ENCODE measurements around the gene OR4K17.
"Not testable (repeated sequence)": the region's sequence is repeated elsewhere in the genome, so short reads cannot be mapped to it uniquely, and the experiment has no call there.

OR4K17 gene, protein sequence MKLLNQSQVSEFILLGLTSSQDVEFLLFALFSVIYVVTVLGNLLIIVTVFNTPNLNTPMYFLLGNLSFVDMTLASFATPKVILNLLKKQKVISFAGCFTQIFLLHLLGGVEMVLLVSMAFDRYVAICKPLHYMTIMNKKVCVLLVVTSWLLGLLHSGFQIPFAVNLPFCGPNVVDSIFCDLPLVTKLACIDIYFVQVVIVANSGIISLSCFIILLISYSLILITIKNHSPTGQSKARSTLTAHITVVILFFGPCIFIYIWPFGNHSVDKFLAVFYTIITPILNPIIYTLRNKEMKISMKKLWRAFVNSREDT

DNA sequence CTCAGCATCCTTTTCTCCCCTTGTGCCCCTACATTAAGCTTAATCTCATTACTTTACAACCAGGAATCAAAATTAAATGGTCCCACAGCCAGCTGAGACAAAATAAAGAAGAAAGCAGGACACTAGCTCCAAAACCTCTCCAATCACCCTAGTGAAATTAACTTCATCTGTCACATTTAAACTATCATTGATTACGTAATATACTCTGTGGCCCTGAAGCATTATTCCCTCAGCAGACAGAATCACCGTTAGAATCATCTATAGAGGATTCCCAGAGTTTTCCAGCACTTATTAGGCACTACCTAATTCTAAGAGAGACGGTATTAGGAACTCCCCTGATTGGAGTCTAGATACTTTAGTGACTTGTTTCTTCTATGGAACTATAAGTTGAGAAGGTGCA, at the start of gene OR4K17:
TSS of gene OR4K17 (plus strand) at position 302 of the 400 bp plus-strand sequence. CDS start 6,761 bp downstream, outside the sequence.
- DNase-seq (ENCODE audit: low read depth): no peak

DNA sequence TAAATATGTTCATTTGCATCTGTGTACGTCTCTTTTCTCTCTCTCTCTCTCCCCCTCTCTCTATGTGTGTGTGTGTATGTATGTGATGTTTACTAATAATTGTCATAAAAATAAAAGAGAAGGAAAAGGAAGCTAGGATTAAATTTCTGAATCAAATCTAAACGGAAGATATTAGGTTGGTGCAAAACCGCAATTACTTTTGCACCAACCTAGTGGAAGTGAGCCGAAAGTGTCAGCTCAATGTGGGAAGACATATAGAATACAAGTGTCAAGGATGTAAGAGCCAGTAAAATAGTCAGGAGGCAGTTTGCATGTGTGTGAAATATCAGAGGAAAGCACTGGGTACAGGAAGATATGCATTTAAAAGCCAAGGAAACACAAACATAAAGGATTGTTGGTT, 18.5 kb upstream of the OR4K17 start:
- no peak for DNase-seq (ENCODE audit: low read depth)

DNA sequence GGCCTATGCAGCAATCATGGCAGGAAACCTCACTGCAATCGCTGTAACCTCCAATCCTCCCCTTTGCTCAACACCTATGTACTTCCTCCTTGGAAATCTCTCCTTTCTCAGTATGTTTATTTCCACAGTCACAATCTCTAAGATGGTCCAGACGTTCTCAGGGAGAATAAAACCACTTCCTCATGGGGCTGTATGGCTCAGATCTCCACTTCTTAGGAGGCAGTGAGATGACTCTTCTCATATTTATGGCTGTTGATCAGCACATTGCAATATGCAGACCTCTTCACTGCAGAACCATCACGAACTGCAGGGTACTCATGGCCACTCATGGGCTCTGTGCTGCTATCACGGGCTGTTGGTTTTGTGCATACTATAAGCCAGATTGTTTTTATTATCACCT, 17.1 kb upstream of the OR4K17 start:
- DNase-seq (ENCODE audit: low read depth): no peak

DNA sequence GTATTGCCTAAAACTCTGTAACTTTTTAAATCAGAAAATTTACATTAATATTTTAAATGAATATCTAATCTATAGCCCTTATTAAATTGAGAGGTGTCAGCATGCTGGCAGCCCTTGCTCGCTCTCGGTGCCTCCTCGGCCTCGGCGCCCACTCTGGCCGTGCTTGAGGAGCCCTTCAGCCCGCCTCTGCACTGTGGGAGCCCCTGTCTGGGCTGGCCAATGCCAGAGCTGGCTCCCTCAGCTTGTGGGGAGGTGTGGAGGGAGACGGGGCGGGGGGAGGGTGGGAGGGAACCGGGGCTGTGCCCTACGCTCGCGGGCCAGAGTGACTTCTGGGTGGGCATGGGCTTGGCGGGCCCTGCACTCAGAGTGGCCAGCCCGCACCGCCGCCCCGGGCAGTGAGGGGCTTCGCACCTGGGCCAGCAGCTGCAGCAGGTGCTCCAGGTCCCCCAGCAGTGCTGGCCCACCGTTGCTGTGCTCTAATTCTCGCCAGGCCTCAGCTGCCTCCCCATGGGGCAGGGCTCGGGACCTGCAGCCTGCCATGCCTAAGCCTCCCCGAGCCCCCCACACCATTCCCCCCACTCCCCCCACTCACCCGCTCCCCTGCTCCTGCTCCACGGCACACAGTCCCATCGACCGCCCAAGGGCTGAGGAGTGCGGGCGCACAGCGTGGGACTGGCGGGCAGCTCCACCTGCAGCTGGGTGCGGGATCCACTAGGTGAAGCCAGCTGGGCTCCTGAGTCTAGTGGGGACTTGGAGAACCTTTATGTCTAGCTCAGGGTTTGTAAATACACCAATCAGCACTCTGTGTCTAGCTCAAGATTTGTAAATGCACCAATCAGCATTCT, 11.4 kb upstream of the OR4K17 start:
- DNase-seq (ENCODE audit: low read depth): not testable (repeated sequence)

DNA sequence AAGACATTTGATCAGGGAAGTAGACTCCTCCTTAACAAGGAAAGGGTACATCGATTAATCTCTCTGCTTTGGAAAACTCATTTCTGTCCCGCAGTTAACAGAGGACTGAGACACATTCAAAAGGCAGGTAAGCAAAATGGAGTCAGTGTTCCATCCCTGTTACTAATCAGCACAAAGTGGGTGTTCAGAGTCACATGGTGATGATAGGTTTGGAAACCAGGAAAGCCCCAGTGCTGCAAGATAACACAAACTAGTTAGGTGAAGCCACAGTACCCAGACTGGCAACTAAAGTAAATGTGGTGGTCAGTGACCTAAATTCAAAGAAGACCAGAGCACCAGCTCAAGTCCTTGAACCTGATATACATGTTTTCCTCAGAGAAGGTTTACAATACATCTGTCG, 1.8 kb downstream of the OR4K17 start:
- DNase-seq (ENCODE audit: low read depth): no peak

DNA sequence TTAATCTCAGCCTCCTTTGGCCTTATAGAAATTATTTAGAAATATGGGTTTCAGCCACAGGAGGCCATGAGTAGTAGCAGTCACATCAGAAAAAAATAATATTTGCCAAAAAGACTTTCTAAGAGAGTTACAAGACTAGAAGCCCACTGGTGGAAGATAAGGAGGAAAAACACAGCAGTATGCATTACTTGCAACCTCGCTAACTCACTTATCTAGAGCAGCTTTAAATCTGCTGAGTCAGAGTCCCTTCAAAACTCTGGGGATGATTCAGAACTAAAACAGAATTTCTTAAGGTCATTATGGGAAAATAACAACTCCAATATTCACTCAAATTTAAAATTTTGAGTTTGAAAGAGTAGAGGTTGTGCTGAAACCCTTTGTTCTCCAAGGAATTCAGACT, 6.2 kb downstream of the OR4K17 start:
- DNase-seq (ENCODE audit: low read depth): no peak

DNA sequence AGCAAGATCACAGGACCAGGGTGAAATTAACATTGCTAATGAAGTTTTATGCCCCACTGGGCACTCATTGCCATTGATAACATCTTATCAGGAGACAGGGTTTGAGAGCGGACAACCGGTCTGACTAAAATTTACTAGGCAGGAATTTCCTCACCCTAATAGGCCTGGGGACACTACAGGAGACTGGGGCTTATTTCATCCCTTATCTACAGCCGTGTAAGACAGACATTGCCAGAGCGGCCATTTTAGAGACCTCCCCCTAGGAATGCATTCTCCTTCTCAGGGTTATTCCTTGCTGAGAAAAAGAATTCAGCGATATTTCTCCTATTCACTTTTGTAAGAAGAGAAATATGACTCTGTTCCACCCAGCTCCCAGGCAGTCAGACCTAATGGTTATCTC, 8.3 kb downstream of the OR4K17 start:
- no peak for DNase-seq (ENCODE audit: low read depth)

DNA sequence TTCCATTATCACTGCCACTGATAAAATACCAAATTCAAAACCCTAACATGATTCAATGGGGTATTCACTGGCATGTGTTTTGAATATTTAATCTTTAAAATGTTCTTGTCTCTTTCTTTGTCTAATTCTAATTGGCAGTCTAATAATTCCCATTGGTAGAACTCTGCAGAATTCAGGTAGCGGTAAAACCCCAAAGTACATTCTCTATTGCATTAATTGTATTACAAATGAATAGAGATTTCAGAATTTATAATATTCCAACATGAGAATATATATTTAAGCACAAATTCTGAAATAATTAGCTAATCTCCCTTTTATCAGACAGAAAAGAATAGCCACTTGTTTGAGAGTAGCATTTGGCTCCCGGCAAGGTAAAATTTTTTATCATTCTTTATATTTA, 28.0 kb downstream of the OR4K17 start, which contains the start of gene OR4N5:
TSS of gene OR4N5 (plus strand) at position 301 of the 400 bp plus-strand sequence. CDS start 4,916 bp downstream, outside the sequence.
- no peak for DNase-seq (ENCODE audit: low read depth)

DNA sequence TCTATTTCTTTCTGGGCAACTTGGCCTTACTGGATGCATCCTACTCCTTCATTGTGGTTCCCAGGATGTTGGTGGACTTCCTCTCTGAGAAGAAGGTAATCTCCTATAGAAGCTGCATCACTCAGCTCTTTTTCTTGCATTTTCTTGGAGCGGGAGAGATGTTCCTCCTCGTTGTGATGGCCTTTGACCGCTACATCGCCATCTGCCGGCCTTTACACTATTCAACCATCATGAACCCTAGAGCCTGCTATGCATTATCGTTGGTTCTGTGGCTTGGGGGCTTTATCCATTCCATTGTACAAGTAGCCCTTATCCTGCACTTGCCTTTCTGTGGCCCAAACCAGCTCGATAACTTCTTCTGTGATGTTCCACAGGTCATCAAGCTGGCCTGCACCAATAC, 33.4 kb downstream of the OR4K17 start:
- no peak for DNase-seq (ENCODE audit: low read depth)

DNA sequence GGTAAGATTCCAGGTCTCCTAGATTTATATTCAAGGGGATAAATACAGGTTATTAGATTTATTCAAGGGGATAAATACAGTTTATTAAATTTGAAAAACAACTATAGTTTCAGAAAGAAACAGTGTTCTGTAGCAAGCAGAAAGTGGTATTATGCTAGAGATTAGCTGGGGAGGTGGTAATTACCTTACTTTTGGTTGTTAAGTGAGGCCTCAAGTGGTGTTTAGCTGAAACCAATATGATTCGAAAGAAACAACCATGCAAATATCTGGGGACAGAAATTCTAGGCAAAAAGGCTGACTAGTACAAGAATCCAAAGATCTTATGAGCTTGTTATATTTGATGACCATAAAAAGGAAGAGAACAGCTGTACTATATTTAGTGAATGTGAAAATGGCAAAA, 34.3 kb downstream of the OR4K17 start:
- no peak for DNase-seq (ENCODE audit: low read depth)

DNA sequence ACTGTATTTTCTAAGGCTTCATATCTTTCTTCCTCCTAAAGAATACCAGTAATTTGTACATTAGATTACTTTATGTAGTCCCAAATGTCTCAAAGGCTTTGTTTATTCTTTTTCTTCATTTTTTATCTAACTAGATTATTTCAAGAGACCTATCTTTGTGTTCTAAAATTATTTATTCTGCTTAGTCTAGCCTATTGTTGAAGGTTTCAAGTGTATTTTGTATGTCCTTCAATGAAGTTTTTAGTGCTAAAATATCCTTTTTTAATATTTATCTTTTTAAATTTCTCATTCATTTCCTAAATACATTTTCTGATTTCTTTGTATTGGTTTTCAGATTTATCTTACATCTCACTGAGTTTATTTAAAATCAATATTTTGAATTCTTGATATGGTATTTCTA, 53.9 kb downstream of the OR4K17 start:
- DNase-seq (ENCODE audit: low read depth): no peak

DNA sequence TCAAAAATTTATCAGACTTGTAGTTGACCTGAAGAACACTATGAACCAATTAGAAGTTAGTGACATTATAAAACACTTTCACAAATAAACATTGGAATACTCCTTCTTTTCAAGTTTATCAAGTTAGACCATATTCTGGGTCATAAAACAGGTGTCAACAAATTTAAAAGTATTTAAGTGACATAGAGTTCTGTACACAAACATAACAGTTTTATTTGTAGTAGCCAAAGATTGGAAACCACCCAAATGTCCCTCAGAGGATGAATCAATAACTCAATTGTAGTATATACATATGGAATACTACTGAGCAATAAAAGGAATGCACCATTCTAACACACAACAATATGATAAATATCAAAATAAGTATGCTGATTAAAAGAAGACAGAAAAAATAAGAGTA, 56.6 kb downstream of the OR4K17 start:
- DNase-seq (ENCODE audit: low read depth): no peak

DNA sequence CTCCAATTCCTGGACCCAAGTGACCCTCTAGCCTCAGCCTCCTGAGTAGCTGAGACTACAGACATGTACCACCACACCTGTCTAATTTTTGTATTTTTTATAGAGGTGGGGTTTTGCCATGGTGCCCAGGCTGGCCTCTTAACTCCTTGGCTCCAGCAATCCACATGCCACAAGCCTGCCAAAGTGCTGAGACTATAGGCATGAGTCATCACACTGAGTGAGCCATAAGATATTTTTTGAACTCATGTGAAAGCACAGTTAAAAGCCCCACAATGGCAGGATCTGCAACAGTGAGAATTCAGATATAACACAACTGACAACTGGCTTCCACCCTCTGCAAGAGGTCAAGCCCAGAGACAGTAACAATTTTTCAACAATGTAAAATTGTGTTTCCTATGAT, 59.3 kb downstream of the OR4K17 start:
- peak; percentile 6 for DNase-seq (ENCODE audit: low read depth)
